SU-DHL-6 (cell line): ENCODE data around the gene RAB3GAP2.

ENCODE experiments used
- H2AFZ ChIP-seq: fragments of 200-600 bp; sonication (generic); 2 replicates; pipeline ENCODE4 v1.6.1; 2014; ENCODE audit warnings: low read depth, mild to moderate bottlenecking, moderate library complexity, mixed read lengths, antibody characterized with exemption, low read length; ENCODE audit not compliant: severe bottlenecking
- H3F3A ChIP-seq: fragments of 200-600 bp; shearing (Covaris generic); 2 replicates; pipeline ENCODE4 v1.6.0; 2016; ENCODE audit warnings: antibody characterized with exemption, mild to moderate bottlenecking; ENCODE audit not compliant: insufficient read depth
- H3K27ac ChIP-seq: fragments of 200-600 bp; sonication (generic); 2 replicates; pipeline ENCODE4 v1.5.1; 2016; ENCODE audit warnings: low read depth, mild to moderate bottlenecking, low read length, moderate library complexity, mixed read lengths
- H3K27me3 ChIP-seq: fragments of 200-600 bp; sonication (generic), shearing (Covaris generic); 2 replicates; pipeline ENCODE4 v1.6.0; 2014; ENCODE audit warnings: mild to moderate bottlenecking, low read length
- H3K36me3 ChIP-seq: fragments of 200-600 bp; sonication (generic); 2 replicates; pipeline ENCODE4 v1.6.1; 2014; ENCODE audit warnings: mild to moderate bottlenecking, low read length, mixed read lengths
- H3K4me2 ChIP-seq: fragments of 300-600, 200-600 bp; shearing (Covaris generic), sonication (generic); 2 replicates; pipeline ENCODE4 v1.6.0; 2014; ENCODE audit warnings: low read length, low read depth, mild to moderate bottlenecking; ENCODE audit not compliant: poor library complexity, severe bottlenecking
- H3K4me3 ChIP-seq: fragments of 200-600 bp; sonication (generic); 2 replicates; pipeline ENCODE4 v1.5.1; 2014; ENCODE audit warnings: antibody characterized with exemption, low read length, mild to moderate bottlenecking, mixed read lengths; ENCODE audit not compliant: insufficient read depth, poor library complexity, severe bottlenecking
- H3K79me2 ChIP-seq: fragments of 200-600 bp; sonication (generic); 2 replicates; pipeline ENCODE4 v1.6.1; 2014; ENCODE audit warnings: mild to moderate bottlenecking, low read length, moderate library complexity; ENCODE audit not compliant: insufficient read depth
- H3K9ac ChIP-seq: fragments of 200-600 bp; sonication (generic); 2 replicates; pipeline ENCODE4 v1.7.0; 2014; ENCODE audit warnings: mild to moderate bottlenecking, low read length
- H3K9me2 ChIP-seq: fragments of 200-600 bp; sonication (generic); replicated peaks from 2 replicates; pipeline ENCODE4 v1.6.1; 2014; ENCODE audit warnings: low read length; ENCODE audit not compliant: insufficient read depth
- H3K9me3 ChIP-seq: fragments of 200-600 bp; sonication (generic); 2 replicates; pipeline ENCODE4 v1.6.1; 2014; ENCODE audit warnings: low read length, mixed read lengths; ENCODE audit not compliant: insufficient read depth
- H4K20me1 ChIP-seq: fragments of 200-600 bp; sonication (generic); 2 replicates; pipeline ENCODE4 v1.6.1; 2014; ENCODE audit warnings: low read depth, mild to moderate bottlenecking, antibody characterized with exemption, low read length, moderate library complexity, mixed read lengths
- CTCF ChIP-seq: fragments of 200-600 bp; sonication (generic); IDR thresholded peaks from one replicate; pipeline ENCODE4 v1.5.1; 2017; ENCODE audit warnings: antibody characterized with exemption, mild to moderate bottlenecking, low read length, moderate library complexity; ENCODE audit not compliant: insufficient read depth, poor library complexity, severe bottlenecking
- EZH2phosphoT487 ChIP-seq: fragments of 200-600 bp; sonication (generic), shearing (Covaris generic); conservative IDR thresholded peaks from 2 replicates; pipeline ENCODE4 v1.6.1; 2018; ENCODE audit warnings: mild to moderate bottlenecking, antibody characterized with exemption, low read length, moderate library complexity, mixed read lengths

Gene RAB3GAP2

GRCh38 chr1:220182656-220183055, 89.6 kb downstream of the RAB3GAP2 start:
- Histone ChIP-seq H3F3A (no peaks in the 10 kb centered on the region), H2AFZ (no peak overlapping the region), H3K27me3 (no peaks in the 10 kb centered on the region), H3K79me2 (no peaks in the 10 kb centered on the region), H3K36me3 (peaks cover 20% of the 10 kb centered on the region; the same call in 1 of the 2 replicates), H3K9me2 (no peaks in the 10 kb centered on the region), H4K20me1 (no peaks in the 10 kb centered on the region), H3K27ac (no peak overlapping the region), H3K4me2 (no peak overlapping the region), H3K9me3 (no peaks in the 10 kb centered on the region), H3K9ac (no peak overlapping the region), H3K4me3 (no peak overlapping the region)
- no peak for TF ChIP-seq CTCF
- TF ChIP-seq EZH2phosphoT487: no peak

GRCh38 chr1:220182111-220182510, 90.1 kb downstream of the RAB3GAP2 start:
- no peak for TF ChIP-seq EZH2phosphoT487
- TF ChIP-seq CTCF: no peak
- Histone ChIP-seq H3K4me3 (no peak overlapping the region), H3K79me2 (no peaks in the 10 kb centered on the region), H3K9me3 (no peaks in the 10 kb centered on the region), H3K9ac (no peak overlapping the region), H3K9me2 (no peaks in the 10 kb centered on the region), H3K27me3 (no peaks in the 10 kb centered on the region), H3K27ac (no peak overlapping the region), H4K20me1 (no peaks in the 10 kb centered on the region), H3K36me3 (peaks cover 26% of the 10 kb centered on the region; the same call in 1 of the 2 replicates), H2AFZ (no peak overlapping the region), H3K4me2 (no peak overlapping the region), H3F3A (no peaks in the 10 kb centered on the region)

GRCh38 chr1:220176540-220176939, 95.7 kb downstream of the RAB3GAP2 start:
- no peak overlapping the region for H3K27ac ChIP-seq
- no peaks in the 10 kb centered on the region for H3K79me2 ChIP-seq
- peaks cover 33% of the 10 kb centered on the region; the same call in 1 of the 2 replicates for H3K36me3 ChIP-seq

More at GRCh38 chr1:220176540-220176939, 95.7 kb downstream of the RAB3GAP2 start:
- H3K27me3 ChIP-seq: no peaks in the 10 kb centered on the region
- H2AFZ ChIP-seq: no peak overlapping the region
- no peaks in the 10 kb centered on the region for H4K20me1 ChIP-seq
- H3K9ac ChIP-seq: no peak overlapping the region
- TF ChIP-seq EZH2phosphoT487 (no peak), CTCF (no peak)
- H3K9me3 ChIP-seq: no peaks in the 10 kb centered on the region
- H3K9me2 ChIP-seq: no peaks in the 10 kb centered on the region
- H3K4me3 ChIP-seq: no peak overlapping the region
- no peak overlapping the region for H3K4me2 ChIP-seq
- H3F3A ChIP-seq: no peaks in the 10 kb centered on the region
